Measurements from ENCODE around the gene C5AR1.

GRCh38 chr19:47330466-47330869, 20.8 kb downstream of the C5AR1 start:
- no peak for TF ChIP-seq CTCF (IDR thresholded peaks at IDR 0.05)
- TF ChIP-seq POLR2A (IDR thresholded peaks at IDR 0.05) = no peak

Data from testis (tissue), 2 donors.